Measurements from ENCODE around the gene LNX1.

GRCh38 chr4:53511014-53511413 lies 80.3 kb downstream of the LNX1 start:
- no peak for TF ChIP-seq POLR2A (IDR thresholded peaks at IDR 0.05; ENCODE audit: low read length)
- TF ChIP-seq GATA1 (IDR thresholded peaks at IDR 0.05; ENCODE audit: low read depth, low read length): no peak
